ENCODE measurements around the gene MSRB1. TPM values are rescaled to one million over a fixed set of nuclear protein-coding genes. Genes with fewer than 3 reads are reported as not detected.

The MSRB1 gene
- polyA plus RNA-seq, 1 donor from 2014 or later = 6.0 TPM

DNA sequence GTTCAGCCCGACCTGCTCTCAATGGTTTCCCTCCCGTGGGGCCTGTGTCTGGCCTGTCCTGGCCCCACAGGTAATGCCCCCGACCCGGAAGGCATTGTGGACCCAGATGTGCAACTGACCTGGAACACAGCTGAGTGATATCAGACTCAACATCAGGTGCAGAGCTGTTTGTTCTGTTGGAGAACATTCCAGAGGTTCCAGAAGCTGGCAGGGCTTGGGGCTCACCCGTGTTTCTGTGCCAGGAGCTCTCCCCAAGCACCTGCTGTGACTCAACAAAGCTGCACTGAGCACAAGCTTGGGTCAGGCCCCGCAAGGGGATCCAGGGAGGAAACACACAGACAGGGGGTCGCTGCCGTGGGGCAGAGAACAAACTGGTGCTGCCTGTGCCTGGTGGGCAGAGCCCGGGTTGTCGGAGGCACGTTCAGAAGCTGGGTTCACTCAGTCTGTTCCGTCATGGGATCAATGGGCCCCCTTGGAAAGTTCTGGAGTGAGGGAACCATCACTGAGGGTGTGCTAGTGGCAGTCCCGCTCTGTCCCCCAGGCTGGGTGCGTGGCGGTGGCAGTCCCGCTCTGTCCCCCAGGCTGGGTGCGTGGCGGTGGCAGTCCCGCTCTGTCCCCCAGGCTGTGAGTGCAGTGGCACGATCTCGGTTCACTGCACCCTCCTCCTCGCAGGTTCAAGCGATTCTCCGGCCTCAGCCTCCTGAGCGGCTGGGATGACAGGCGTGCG is 46.9 kb downstream of the MSRB1 start:
- Histone ChIP-seq H3K27me3 (ENCODE audit: insufficient read depth, low read depth, low read length) (no peaks in the 10 kb centered on the region), H3K4me2 (ENCODE audit: low read length) (no peak overlapping the region), H3K4me3 (ENCODE audit: low read length) (no peak overlapping the region), H3K9me2 (ENCODE audit: insufficient read depth, low read length) (no peaks in the 10 kb centered on the region), H4K20me1 (ENCODE audit: insufficient read depth) (no peaks in the 10 kb centered on the region), H3K9me3 (ENCODE audit: low read length) (no peaks in the 10 kb centered on the region), H2AFZ (ENCODE audit: low read depth, low read length) (no peak overlapping the region), H3K36me3 (ENCODE audit: insufficient read depth, low read length) (no peaks in the 10 kb centered on the region), H3F3A (ENCODE audit: insufficient read depth, low read length, poor library complexity, severe bottlenecking) (no peaks in the 10 kb centered on the region), H3K79me2 (replicated peaks; ENCODE audit: insufficient read depth, low read length) (no peaks in the 10 kb centered on the region), H3K27ac (ENCODE audit: low read length) (no peak overlapping the region), H3K9ac (ENCODE audit: low read length) (no peak overlapping the region)
- TF ChIP-seq, protein P1, sequence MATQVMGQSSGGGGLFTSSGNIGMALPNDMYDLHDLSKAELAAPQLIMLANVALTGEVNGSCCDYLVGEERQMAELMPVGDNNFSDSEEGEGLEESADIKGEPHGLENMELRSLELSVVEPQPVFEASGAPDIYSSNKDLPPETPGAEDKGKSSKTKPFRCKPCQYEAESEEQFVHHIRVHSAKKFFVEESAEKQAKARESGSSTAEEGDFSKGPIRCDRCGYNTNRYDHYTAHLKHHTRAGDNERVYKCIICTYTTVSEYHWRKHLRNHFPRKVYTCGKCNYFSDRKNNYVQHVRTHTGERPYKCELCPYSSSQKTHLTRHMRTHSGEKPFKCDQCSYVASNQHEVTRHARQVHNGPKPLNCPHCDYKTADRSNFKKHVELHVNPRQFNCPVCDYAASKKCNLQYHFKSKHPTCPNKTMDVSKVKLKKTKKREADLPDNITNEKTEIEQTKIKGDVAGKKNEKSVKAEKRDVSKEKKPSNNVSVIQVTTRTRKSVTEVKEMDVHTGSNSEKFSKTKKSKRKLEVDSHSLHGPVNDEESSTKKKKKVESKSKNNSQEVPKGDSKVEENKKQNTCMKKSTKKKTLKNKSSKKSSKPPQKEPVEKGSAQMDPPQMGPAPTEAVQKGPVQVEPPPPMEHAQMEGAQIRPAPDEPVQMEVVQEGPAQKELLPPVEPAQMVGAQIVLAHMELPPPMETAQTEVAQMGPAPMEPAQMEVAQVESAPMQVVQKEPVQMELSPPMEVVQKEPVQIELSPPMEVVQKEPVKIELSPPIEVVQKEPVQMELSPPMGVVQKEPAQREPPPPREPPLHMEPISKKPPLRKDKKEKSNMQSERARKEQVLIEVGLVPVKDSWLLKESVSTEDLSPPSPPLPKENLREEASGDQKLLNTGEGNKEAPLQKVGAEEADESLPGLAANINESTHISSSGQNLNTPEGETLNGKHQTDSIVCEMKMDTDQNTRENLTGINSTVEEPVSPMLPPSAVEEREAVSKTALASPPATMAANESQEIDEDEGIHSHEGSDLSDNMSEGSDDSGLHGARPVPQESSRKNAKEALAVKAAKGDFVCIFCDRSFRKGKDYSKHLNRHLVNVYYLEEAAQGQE (IDR thresholded peaks at IDR 0.05; ENCODE audit: borderline replicate concordance) = no peak
- TF ChIP-seq POLR2AphosphoS5 (IDR thresholded peaks at IDR 0.05) = no peak
- TF ChIP-seq EP300 (conservative IDR thresholded peaks at IDR 0.05; ENCODE audit: poor library complexity, severe bottlenecking) = no peak
- TF ChIP-seq SMC3 (conservative IDR thresholded peaks at IDR 0.05; ENCODE audit: poor library complexity) = no peak
- no peak for TF ChIP-seq RAD21 (conservative IDR thresholded peaks at IDR 0.05)
- TF ChIP-seq, protein P2, sequence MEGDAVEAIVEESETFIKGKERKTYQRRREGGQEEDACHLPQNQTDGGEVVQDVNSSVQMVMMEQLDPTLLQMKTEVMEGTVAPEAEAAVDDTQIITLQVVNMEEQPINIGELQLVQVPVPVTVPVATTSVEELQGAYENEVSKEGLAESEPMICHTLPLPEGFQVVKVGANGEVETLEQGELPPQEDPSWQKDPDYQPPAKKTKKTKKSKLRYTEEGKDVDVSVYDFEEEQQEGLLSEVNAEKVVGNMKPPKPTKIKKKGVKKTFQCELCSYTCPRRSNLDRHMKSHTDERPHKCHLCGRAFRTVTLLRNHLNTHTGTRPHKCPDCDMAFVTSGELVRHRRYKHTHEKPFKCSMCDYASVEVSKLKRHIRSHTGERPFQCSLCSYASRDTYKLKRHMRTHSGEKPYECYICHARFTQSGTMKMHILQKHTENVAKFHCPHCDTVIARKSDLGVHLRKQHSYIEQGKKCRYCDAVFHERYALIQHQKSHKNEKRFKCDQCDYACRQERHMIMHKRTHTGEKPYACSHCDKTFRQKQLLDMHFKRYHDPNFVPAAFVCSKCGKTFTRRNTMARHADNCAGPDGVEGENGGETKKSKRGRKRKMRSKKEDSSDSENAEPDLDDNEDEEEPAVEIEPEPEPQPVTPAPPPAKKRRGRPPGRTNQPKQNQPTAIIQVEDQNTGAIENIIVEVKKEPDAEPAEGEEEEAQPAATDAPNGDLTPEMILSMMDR (IDR thresholded peaks at IDR 0.05; ENCODE audit: poor library complexity, severe bottlenecking) = no peak
- no peak for TF ChIP-seq EZH2 (IDR thresholded peaks at IDR 0.05; ENCODE audit: borderline replicate concordance, insufficient read depth, low read length, poor library complexity, severe bottlenecking)
- no peak for TF ChIP-seq MXI1 (conservative IDR thresholded peaks at IDR 0.05; ENCODE audit: poor library complexity, severe bottlenecking)
- TF ChIP-seq TAF1 (IDR thresholded peaks at IDR 0.05; ENCODE audit: low read depth) = no peak

DNA sequence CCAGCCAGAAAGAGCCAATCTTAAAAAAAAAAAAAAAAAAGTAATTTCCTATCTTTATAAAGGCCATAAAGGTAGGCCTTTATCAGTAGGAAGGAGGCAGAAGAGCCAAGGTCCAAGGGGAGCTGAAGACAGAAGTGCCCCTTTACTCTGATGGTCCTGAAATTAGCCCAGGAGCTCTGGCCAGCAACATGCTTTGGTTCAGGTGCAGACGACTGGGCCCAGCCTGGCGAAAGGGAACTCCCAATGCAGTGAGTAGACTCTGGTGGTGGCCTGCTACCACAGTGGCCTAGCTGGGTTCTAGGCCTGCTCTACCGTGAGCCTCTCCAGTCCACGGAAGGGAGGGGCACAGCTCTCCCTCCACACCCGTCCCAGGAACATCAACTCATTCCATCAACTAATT is 47.9 kb downstream of the MSRB1 start:
- Histone ChIP-seq H3K27me3 (ENCODE audit: insufficient read depth, low read depth, low read length) (no peaks in the 10 kb centered on the region), H4K20me1 (ENCODE audit: insufficient read depth) (no peaks in the 10 kb centered on the region), H3K36me3 (ENCODE audit: insufficient read depth, low read length) (no peaks in the 10 kb centered on the region), H3K4me3 (ENCODE audit: low read length) (no peak overlapping the region), H2AFZ (ENCODE audit: low read depth, low read length) (no peak overlapping the region), H3K9ac (ENCODE audit: low read length) (no peak overlapping the region), H3K4me2 (ENCODE audit: low read length) (no peak overlapping the region), H3K79me2 (replicated peaks; ENCODE audit: insufficient read depth, low read length) (no peaks in the 10 kb centered on the region), H3K9me3 (ENCODE audit: low read length) (no peaks in the 10 kb centered on the region), H3K27ac (ENCODE audit: low read length) (no peak overlapping the region), H3K9me2 (ENCODE audit: insufficient read depth, low read length) (no peaks in the 10 kb centered on the region), H3F3A (ENCODE audit: insufficient read depth, low read length, poor library complexity, severe bottlenecking) (no peaks in the 10 kb centered on the region)
- TF ChIP-seq RAD21 (conservative IDR thresholded peaks at IDR 0.05) (no peak), POLR2AphosphoS5 (IDR thresholded peaks at IDR 0.05) (no peak), MXI1 (conservative IDR thresholded peaks at IDR 0.05; ENCODE audit: poor library complexity, severe bottlenecking) (no peak), TAF1 (IDR thresholded peaks at IDR 0.05; ENCODE audit: low read depth) (no peak), SMC3 (conservative IDR thresholded peaks at IDR 0.05; ENCODE audit: poor library complexity) (no peak), EP300 (conservative IDR thresholded peaks at IDR 0.05; ENCODE audit: poor library complexity, severe bottlenecking) (no peak), EZH2 (IDR thresholded peaks at IDR 0.05; ENCODE audit: borderline replicate concordance, insufficient read depth, low read length, poor library complexity, severe bottlenecking) (no peak)
- TF ChIP-seq, protein P2 (IDR thresholded peaks at IDR 0.05; ENCODE audit: poor library complexity, severe bottlenecking) = no peak
- TF ChIP-seq, protein P1 (IDR thresholded peaks at IDR 0.05; ENCODE audit: borderline replicate concordance) = no peak

Data from neural cell (in vitro differentiated cells).